ENCODE measurements around the gene AP2B1.

Gene AP2B1

DNA sequence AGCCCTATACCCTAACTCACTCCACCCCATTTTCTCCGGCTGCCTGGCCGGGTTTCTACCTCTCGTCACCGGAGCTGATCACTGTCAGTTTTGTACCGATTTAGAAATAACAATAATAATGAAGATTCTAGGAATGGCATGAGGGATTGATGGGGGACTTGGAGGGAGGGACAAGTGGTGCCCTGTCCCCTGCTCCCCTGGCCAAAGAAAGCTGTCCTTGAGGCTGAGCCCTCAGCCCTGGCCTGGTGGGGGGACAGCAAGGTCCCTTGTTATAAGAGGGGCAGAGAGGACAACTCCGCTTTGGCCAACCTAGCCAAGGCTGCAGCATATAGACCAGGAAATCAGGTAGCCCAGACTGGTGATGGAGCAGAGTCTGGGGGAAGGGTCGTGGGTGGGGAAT lies 155.4 kb downstream of the AP2B1 start:
- H3K4me3 ChIP-seq (ENCODE audit: low read depth, low read length), result no peak overlapping the region
- DNase-seq (ENCODE audit: low read depth), result no peak
- TF ChIP-seq, protein P1, sequence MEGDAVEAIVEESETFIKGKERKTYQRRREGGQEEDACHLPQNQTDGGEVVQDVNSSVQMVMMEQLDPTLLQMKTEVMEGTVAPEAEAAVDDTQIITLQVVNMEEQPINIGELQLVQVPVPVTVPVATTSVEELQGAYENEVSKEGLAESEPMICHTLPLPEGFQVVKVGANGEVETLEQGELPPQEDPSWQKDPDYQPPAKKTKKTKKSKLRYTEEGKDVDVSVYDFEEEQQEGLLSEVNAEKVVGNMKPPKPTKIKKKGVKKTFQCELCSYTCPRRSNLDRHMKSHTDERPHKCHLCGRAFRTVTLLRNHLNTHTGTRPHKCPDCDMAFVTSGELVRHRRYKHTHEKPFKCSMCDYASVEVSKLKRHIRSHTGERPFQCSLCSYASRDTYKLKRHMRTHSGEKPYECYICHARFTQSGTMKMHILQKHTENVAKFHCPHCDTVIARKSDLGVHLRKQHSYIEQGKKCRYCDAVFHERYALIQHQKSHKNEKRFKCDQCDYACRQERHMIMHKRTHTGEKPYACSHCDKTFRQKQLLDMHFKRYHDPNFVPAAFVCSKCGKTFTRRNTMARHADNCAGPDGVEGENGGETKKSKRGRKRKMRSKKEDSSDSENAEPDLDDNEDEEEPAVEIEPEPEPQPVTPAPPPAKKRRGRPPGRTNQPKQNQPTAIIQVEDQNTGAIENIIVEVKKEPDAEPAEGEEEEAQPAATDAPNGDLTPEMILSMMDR (IDR thresholded peaks at IDR 0.05; ENCODE audit: control insufficient read depth, extremely low read depth, insufficient read depth), result no peak

DNA sequence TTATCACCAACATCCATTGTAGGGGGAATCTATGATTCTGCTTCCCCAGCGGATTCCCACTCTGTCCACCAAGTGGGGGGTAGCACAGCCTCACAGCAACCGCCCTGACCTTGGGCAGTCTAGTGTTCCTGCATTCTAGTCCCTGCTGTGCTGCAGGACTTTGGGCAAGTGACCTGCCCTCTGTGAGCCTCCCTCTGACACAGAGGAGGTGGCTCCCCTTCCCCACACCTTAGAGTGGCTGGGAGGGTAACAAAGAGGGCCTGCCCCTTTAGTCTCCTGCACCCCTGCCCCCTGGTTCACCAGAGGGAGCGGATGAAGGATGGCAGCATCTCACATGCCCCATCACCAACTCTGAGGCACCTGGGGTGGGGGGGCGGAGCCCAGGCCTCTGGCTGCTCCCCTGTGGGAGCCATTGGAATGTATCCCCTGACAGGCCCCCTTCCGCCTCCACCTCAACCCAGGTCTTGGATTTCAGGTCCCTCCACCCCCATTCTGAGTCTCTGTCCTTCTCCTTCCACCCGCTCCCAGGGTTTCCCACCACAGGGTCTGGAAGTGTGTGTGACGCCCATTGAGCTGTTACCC lies 155.9 kb downstream of the AP2B1 start:
- TF ChIP-seq, protein P1 (IDR thresholded peaks at IDR 0.05; ENCODE audit: control insufficient read depth, extremely low read depth, insufficient read depth), result no peak
- no peak for DNase-seq (ENCODE audit: low read depth)
- H3K4me3 ChIP-seq (ENCODE audit: low read depth, low read length), result no peak overlapping the region

DNA sequence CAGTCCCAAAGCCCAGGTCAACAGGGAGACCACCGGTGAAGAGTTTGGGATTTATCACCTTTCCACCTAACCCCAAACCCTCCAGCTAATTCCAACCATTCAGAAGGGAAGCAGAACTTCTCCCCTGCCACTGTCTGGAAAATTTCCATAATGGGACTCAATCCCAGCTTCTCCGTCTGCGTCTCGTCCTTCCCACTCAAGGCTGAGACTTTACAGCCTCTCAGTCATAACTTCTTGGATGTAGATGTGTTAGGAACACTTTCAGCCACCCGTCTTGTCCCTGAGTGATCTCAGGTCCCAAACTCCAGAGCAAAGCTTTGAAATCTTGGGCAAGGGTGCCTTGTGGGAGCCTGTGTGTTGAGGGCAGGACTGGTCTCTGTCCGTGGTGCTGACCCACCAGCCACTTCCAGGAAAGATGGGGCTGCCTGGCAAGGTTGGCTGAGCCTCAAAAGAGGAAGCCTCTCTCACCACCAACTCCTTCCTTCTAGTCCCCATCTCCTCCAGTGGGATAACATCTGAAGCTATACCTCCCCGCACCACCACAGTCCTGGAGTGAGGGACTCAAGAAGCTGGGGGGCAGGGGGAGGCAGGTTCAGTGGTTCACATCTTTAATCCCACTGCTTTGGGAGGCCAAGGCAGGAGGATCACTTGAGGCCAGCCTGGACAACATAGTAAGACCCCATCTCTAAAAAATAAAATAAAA lies 156.7 kb downstream of the AP2B1 start:
- TF ChIP-seq, protein P1 (IDR thresholded peaks at IDR 0.05; ENCODE audit: control insufficient read depth, extremely low read depth, insufficient read depth), result no peak
- H3K4me3 ChIP-seq (ENCODE audit: low read depth, low read length), result no peak overlapping the region
- no peak for DNase-seq (ENCODE audit: low read depth)

DNA sequence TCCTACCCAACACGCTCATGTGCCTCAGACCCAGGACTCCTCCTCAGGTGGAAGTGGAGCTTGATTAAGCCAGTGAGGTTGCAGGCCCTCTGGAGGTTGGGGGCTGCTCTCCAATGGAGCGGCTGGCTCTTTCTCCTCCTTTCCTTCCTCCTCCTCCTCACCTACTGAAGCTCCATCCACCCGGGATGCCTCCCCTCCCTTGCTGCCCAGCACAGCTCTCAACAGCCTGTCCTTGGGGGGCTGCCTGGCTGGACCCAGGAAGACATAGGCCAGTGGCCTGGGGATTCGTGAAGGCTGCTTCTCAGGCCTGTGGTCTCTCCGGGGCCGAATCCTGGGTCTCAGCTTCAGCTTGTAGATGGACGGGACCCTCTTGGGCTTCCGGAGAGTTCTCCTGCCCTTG lies 157.7 kb downstream of the AP2B1 start:
- H3K4me3 ChIP-seq (ENCODE audit: low read depth, low read length), result no peak overlapping the region
- DNase-seq (ENCODE audit: low read depth), result no peak
- TF ChIP-seq, protein P1 (IDR thresholded peaks at IDR 0.05; ENCODE audit: control insufficient read depth, extremely low read depth, insufficient read depth), result no peak

DNA sequence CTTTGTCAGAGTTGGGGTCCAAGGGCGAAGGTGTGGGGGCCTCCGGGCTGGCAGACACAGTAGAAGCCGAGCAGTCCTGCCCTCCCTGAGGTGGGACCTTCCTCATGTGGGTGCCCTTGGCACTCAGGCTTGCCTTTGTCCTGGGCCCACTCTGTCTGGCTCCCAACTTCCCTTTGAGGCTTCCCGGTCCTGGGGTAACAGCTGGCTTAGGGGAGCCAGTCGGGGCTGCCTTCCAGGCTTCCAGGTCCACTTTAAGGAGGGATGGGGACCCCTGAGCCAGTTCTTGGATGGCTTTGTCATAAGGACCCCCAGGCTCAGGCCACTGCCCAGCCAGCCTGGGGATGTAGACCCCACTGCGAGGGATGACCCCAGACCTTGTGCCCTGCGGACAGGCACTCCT lies 158.1 kb downstream of the AP2B1 start:
- H3K4me3 ChIP-seq (ENCODE audit: low read depth, low read length), result no peak overlapping the region
- TF ChIP-seq, protein P1 (IDR thresholded peaks at IDR 0.05; ENCODE audit: control insufficient read depth, extremely low read depth, insufficient read depth), result no peak
- DNase-seq (ENCODE audit: low read depth), result no peak

DNA sequence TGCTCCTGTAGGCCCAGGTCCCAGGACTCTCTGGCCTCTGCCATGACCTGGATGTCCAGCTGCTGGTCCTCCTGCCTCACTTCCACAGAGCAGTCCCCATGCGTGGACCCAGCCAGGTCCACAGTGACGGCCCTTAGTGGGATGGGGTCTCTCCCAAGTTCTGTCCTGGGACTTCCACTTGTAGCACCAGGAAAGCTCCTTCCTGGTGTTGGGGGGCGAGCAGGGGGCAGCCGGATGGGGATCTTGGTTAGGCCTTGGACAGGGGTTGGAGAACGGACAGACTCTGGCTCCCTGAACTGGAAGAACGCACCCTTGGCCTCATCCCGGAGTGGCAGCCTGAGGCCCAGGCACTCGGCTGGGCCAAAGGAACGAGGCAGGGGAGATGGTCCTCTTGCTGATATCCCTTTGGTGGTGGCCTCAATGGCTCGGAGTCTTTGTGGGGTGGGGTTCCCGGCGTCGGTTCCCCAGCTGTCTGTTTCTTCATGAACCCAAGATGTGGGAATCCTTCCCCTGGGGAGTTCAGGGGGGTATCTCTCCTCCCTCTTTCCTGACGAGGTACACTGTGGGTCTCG lies 158.7 kb downstream of the AP2B1 start:
- TF ChIP-seq, protein P1 (IDR thresholded peaks at IDR 0.05; ENCODE audit: control insufficient read depth, extremely low read depth, insufficient read depth), result no peak
- H3K4me3 ChIP-seq (ENCODE audit: low read depth, low read length), result no peak overlapping the region
- DNase-seq (ENCODE audit: low read depth), result no peak
